ENCODE results near the gene LCE3B. TPM values are rescaled to one million over a fixed set of nuclear protein-coding genes. Genes with fewer than 3 reads are reported as not detected.

The LCE3B gene
- total RNA-seq, 4 donors from 2014 or later = not detected

GRCh38 chr1:152580433-152580832 lies 33.2 kb upstream of the LCE3B start, which contains the start of gene LCE3D:
Gene LCE3D (minus strand): TSS chr1:152580516. CDS start chr1:152579936, 580 bp downstream.
- H3K36me3 ChIP-seq = no peaks in the 10 kb centered on the region
- no peaks in the 10 kb centered on the region for H3K9me3 ChIP-seq
- H3K27ac ChIP-seq = no peak within 1 kb of the TSS
- TF ChIP-seq CTCF (IDR thresholded peaks at IDR 0.05) (no peak), POLR2A (IDR thresholded peaks at IDR 0.05) (no peak)
- no peaks in the 10 kb centered on the region for H3K27me3 ChIP-seq
- H3K4me3 ChIP-seq (replicated peaks in 1 of 3) = no peak within 1 kb of the TSS
- 75% methylated on average over 4 of the region's 4 CpGs for WGBS, 2 donors
- intact Hi-C loops (cut with DNase I) = no loop called here
- no peaks in the 10 kb centered on the region for H3K4me1 ChIP-seq
- no peak for DNase-seq

- TF ChIP-seq CTCF (IDR thresholded peaks at IDR 0.05) (no peak), POLR2A (IDR thresholded peaks at IDR 0.05) (no peak)
- Histone ChIP-seq H3K4me3 (replicated peaks in 1 of 3) (no peak overlapping the region), H3K9me3 (no peaks in the 10 kb centered on the region), H3K27ac (no peak overlapping the region), H3K27me3 (no peaks in the 10 kb centered on the region), H3K36me3 (no peaks in the 10 kb centered on the region), H3K4me1 (no peaks in the 10 kb centered on the region)
- WGBS, 2 donors = 75 to 84% methylated on average over 1 of the region's 1 CpG
- intact Hi-C loops (cut with DNase I) = no loop called here
- DNase-seq = no peak
Observed at GRCh38 chr1:152582647-152583046, 31.0 kb upstream of the LCE3B start.

DNA sequence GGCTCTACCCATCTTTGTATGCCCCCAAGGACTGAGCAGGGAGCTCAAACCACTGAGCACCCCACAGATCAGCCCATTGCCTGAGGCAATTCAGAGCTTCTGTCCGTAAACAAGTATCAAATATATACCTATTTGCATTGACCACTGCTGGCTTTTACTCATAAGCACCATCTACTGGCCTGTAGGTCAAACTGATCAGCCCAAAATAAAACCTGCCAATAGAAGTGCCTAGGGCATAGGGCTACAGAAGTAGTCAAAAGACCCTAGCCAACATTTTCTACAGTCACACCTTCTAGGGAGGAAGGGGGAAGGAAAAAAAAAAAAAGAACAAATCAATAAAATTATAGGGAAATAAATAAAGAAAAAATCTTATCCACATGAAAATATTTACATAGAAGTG lies 28.0 kb upstream of the LCE3B start:
- H3K9me3 ChIP-seq = no peaks in the 10 kb centered on the region
- TF ChIP-seq CTCF (IDR thresholded peaks at IDR 0.05) (no peak), POLR2A (IDR thresholded peaks at IDR 0.05) (no peak)
- no peaks in the 10 kb centered on the region for H3K36me3 ChIP-seq
- WGBS, 2 donors = 43 to 50% methylated on average over 1 of the region's 1 CpG
- no peak overlapping the region for H3K4me3 ChIP-seq (replicated peaks in 1 of 3)
- H3K4me1 ChIP-seq = no peaks in the 10 kb centered on the region
- no peaks in the 10 kb centered on the region for H3K27me3 ChIP-seq
- no peak for DNase-seq
- H3K27ac ChIP-seq = no peak overlapping the region
- intact Hi-C loops (cut with DNase I) = no loop called here

DNA sequence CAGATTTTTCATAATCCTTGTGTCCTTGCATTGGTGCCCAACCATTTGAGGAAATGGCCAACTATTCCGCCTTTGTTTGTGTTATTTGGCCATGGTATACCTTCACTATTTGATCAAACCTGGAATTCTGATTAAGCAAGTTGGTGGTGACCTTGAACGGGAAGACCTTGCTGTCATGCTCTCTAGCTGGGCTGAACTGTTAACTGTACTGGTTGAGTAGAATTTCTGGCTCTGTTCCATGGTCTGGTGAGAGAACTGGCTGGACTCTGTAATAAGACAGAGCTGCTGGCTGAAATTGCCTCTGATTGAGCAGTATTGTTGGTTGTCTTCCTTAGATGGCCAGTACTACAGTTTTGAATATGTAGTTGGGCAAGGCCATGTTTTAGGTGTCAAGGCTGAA lies 16.6 kb upstream of the LCE3B start:
- intact Hi-C loops (cut with DNase I) = no loop called here
- no peaks in the 10 kb centered on the region for H3K9me3 ChIP-seq
- no peak for DNase-seq
- no peak overlapping the region for H3K27ac ChIP-seq
- WGBS, 2 donors = 78 to 86% methylated on average over 2 of the region's 2 CpGs
- TF ChIP-seq POLR2A (IDR thresholded peaks at IDR 0.05) (no peak), CTCF (IDR thresholded peaks at IDR 0.05) (no peak)
- no peaks in the 10 kb centered on the region for H3K36me3 ChIP-seq
- no peaks in the 10 kb centered on the region for H3K27me3 ChIP-seq
- no peaks in the 10 kb centered on the region for H3K4me1 ChIP-seq
- H3K4me3 ChIP-seq (replicated peaks in 1 of 3) = no peak overlapping the region

- TF ChIP-seq POLR2A (IDR thresholded peaks at IDR 0.05) (no peak), CTCF (IDR thresholded peaks at IDR 0.05) (no peak)
- no peaks in the 10 kb centered on the region for H3K36me3 ChIP-seq
- no peak within 1 kb of the TSS for H3K4me3 ChIP-seq (replicated peaks in 1 of 3)
- no peaks in the 10 kb centered on the region for H3K4me1 ChIP-seq
- no peak within 1 kb of the TSS for H3K27ac ChIP-seq
- H3K27me3 ChIP-seq = no peaks in the 10 kb centered on the region
- no peaks in the 10 kb centered on the region for H3K9me3 ChIP-seq
- intact Hi-C loops (cut with DNase I) = no loop called here
- no peak for DNase-seq
- WGBS, 2 donors = 65 to 84% methylated on average over 4 of the region's 4 CpGs
Observed at GRCh38 chr1:152599934-152600333, 13.7 kb upstream of the LCE3B start, which contains the start of gene LCE3C. Gene LCE3C (plus strand): TSS chr1:152600234. CDS start chr1:152600732, 498 bp downstream.
